GM12892 (cell line): ENCODE measurements around the gene RPS6KA2.

Experiments
- DNase-seq: peaks from one replicate; pipeline ENCODE4 v3.0.0; 2011; ENCODE audit not compliant: insufficient read length
- FAIRE-seq: peaks from 2 replicates; lab custom pipeline; 2011; peaks lifted over from hg19 to GRCh38; lab: Jason Lieb, UNC
- POLR2A ChIP-seq: IDR thresholded peaks from 2 replicates; pipeline ENCODE4 v1.6.1; 2011; ENCODE audit warnings: low read depth, low read length, control low read depth
- POLR2AphosphoS5 ChIP-seq: IDR thresholded peaks from 2 replicates; pipeline ENCODE4 v1.6.1; 2011; ENCODE audit warnings: low read depth, low read length, control low read depth
- TAF1 ChIP-seq: IDR thresholded peaks from 2 replicates; pipeline ENCODE4 v1.6.1; 2011; ENCODE audit warnings: low read depth, mild to moderate bottlenecking, control low read depth, low read length, borderline replicate concordance

Gene RPS6KA2

GRCh38 chr6:166418691-166419143, 208.3 kb downstream of the RPS6KA2 start:
- no peak for FAIRE-seq
- DNase-seq: no peak
- no peak for TF ChIP-seq POLR2A
- no peak for TF ChIP-seq TAF1
- no peak for TF ChIP-seq POLR2AphosphoS5

DNA sequence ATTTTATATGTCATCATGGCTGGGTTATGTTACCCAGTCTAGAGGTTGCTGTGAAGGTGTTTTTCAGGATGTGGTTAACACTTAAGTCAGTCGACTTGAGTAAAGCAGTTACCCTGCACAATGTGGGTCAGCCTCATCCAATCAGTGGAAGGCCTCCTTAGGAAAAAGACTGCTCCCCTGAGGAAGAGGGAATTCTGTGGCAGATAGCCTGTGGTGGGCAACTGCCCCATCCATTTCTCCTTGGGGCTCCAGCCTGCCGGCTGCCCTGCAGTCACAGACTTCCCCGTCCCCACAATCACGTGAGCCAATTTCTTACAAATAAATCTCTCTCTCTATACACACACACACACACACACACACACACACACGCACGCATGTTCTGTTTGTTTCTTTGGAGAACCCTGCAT, 209.8 kb downstream of the RPS6KA2 start:
- no peak for DNase-seq
- no peak for TF ChIP-seq POLR2AphosphoS5
- peak; percentile 57 for FAIRE-seq

DNA sequence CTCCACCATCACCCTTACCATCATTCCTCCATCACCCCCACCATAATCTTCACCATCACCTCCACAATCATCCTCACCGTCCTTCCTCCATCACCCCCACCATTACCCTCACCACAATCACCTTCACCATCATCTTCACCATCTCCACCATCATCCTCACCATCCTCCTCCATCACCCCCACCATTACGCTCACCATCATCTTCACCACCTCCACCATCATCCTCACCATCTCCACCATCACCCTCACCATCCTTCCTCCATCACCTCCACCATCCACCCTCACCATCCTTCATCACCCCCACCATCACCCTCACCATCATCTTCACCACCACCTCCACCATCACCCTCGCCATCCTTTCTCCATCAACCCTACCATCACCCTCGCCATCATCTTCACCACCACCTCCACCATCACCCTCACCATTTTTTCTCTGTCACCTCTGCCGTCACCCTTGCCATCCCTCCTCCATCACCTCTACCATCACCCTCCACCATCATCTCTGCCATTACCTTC, 211.2 kb downstream of the RPS6KA2 start:
- TF ChIP-seq POLR2AphosphoS5 (no peak), POLR2A (no peak), TAF1 (no peak)
- DNase-seq (no peak), FAIRE-seq (no peak)

- TF ChIP-seq POLR2AphosphoS5 (no peak), TAF1 (no peak), POLR2A (no peak)
- DNase-seq (no peak), FAIRE-seq (no peak)
These were observed 211.7 kb downstream of the RPS6KA2 start for GRCh38 chr6:166415306-166415705.

- TF ChIP-seq TAF1: no peak
- TF ChIP-seq POLR2AphosphoS5: no peak
- no peak for TF ChIP-seq POLR2A
These were observed 213.5 kb downstream of the RPS6KA2 start for GRCh38 chr6:166413491-166413951.

GRCh38 chr6:166412911-166413384, 214.1 kb downstream of the RPS6KA2 start:
- FAIRE-seq: no peak
- no peak for TF ChIP-seq POLR2A
- TF ChIP-seq TAF1: no peak
- TF ChIP-seq POLR2AphosphoS5: no peak
- DNase-seq: no peak

More at GRCh38 chr6:166413491-166413951, 213.5 kb downstream of the RPS6KA2 start:
- DNase-seq: no peak
- no peak for FAIRE-seq

DNA sequence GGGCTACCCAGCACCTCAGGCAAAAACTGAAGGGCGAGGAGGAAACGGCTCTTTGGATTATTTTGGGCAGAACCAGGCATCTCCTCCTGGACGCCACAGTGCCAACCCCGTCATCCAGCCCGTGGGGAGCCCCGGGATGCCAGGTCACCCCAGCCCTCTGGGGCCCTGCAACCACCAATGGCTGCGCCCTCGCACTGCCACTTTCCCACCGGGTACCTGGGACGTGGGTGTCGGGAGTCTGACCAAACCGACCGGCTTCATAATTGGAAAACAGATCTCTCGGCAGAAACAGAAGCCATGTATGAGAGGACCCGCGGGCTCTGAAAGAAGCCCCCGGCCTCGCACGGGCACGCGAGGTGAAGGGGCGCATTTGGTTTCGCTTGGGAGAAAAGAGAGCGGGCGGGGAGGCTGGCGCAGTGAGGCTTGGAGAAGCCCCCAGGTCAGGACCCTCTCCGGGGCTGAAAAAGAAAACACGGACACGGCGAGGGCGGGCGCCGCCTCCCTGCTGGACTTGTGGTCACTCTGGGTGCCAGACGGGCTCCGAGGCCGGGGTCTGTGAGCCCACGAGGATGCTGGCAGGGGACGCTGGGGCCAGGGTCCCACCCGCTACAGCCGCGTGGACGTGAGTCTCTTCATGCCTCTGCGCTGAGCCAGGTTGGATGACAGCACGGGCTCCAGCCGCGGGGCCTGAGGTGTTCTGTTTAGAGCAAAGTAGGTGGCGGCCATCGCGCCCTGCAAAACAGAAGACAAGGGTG, 214.7 kb downstream of the RPS6KA2 start:
- TF ChIP-seq POLR2AphosphoS5 (no peak), TAF1 (no peak), POLR2A (no peak)
- DNase-seq (no peak), FAIRE-seq (no peak)

- TF ChIP-seq POLR2AphosphoS5 (no peak), POLR2A (no peak), TAF1 (no peak)
- FAIRE-seq: no peak
- no peak for DNase-seq
These were observed 215.3 kb downstream of the RPS6KA2 start for GRCh38 chr6:166411721-166412151.

DNA sequence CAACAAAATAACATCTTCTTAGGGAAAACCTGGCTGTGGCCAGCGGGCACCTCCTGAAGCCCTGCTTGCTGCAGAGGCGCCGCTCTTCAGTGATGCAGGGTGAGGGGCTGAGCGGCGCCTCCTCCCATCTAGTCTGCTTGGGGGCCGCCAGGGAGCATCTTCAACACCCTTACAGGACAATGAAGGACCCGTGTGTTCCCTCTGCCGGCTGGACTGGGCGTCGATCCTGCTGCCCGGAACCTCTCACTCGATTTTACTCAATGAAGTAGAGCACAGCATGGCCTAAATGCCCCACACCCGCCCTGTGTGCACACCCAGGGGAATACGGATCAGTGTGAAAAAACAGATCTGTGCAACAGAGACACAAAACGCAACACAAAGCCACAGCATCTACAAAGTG, 215.8 kb downstream of the RPS6KA2 start:
- no peak for TF ChIP-seq TAF1
- DNase-seq: no peak
- no peak for FAIRE-seq

GRCh38 chr6:166410426-166410935, 216.6 kb downstream of the RPS6KA2 start:
- FAIRE-seq (no peak), DNase-seq (no peak)
- TF ChIP-seq TAF1: no peak
- TF ChIP-seq POLR2A: no peak
- no peak for TF ChIP-seq POLR2AphosphoS5

DNA sequence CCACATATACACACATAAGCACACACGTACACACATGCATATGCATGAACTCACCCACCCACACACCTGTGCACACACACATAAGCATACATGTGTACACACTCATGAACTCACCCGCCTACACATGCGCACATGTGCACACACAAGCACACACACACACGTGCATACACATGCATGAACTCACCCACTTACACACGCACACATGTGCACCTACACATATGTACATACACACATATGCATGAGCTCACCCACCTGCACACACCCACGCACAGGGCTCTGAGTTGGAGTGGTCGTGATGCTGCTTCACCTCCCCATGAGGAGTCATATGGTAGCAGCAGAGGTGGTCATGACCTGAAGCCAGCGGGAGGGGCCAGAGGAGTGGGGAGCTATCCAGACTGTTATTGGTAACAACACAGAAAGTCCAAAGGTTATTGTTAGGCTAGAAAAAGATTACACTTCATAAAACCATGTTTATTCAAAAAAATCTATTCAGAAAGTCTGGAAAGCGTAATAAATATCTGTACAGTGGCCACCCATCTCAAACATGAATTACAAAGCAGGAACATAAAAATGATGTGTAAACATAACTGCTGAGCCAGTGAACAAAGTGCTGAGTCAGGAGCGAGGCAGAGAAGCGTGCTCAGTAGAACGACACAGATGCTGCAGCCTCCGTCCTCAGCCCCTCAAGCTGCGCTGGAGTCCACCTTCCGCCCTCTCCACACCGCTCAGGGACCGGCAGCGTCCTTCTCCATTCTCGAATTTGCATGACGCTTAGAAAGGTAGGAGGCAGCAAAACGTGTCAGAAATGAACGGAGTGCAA, 217.9 kb downstream of the RPS6KA2 start:
- no peak for TF ChIP-seq POLR2AphosphoS5
- no peak for TF ChIP-seq TAF1
- TF ChIP-seq POLR2A: no peak
- DNase-seq (no peak), FAIRE-seq (no peak)
